ENCODE data around the gene MARCHF5.
A peak's percentile ranks its signal among the peaks of the same experiment; 100 is the strongest.
"Not testable (repeated sequence)": the region's sequence is repeated elsewhere in the genome, so short reads cannot be mapped to it uniquely, and the experiment has no call there.

Gene MARCHF5

GRCh38 chr10:92305133-92306072 lies 14.4 kb downstream of the MARCHF5 start:
- Histone ChIP-seq H3K27me3 (ENCODE audit: control insufficient read depth, insufficient read depth, low read length) (no peaks in the 10 kb centered on the region), H3K27ac (ENCODE audit: low read depth, low read length) (0 out of 2 replicates have a peak overlapping the region, but pooled peaks have one; percentile 19), H3K4me3 (ENCODE audit: low read depth, low read length) (no peak overlapping the region), H3K9ac (ENCODE audit: low read length) (no peak overlapping the region), H3K36me3 (ENCODE audit: control insufficient read depth, insufficient read depth, low read length) (peaks cover 5% of the 10 kb centered on the region; the same call in 1 of the 2 replicates), H3K4me1 (ENCODE audit: control insufficient read depth, insufficient read depth, low read length) (peaks cover 41% of the 10 kb centered on the region), H3K9me3 (ENCODE audit: control insufficient read depth, insufficient read depth, low read depth, low read length) (no peaks in the 10 kb centered on the region)

GRCh38 chr10:92309272-92309671 lies 18.3 kb downstream of the MARCHF5 start:
- Histone ChIP-seq H3K27ac (ENCODE audit: low read depth, low read length) (no peak overlapping the region), H3K4me1 (ENCODE audit: control insufficient read depth, insufficient read depth, low read length) (peaks cover 23% of the 10 kb centered on the region), H3K4me3 (ENCODE audit: low read depth, low read length) (no peak overlapping the region), H3K36me3 (ENCODE audit: control insufficient read depth, insufficient read depth, low read length) (peaks cover 24% of the 10 kb centered on the region), H3K9ac (ENCODE audit: low read length) (no peak overlapping the region), H3K9me3 (ENCODE audit: control insufficient read depth, insufficient read depth, low read depth, low read length) (no peaks in the 10 kb centered on the region), H3K27me3 (ENCODE audit: control insufficient read depth, insufficient read depth, low read length) (no peaks in the 10 kb centered on the region)

- H3K27me3 ChIP-seq (ENCODE audit: control insufficient read depth, insufficient read depth, low read length), result no peaks in the 10 kb centered on the region
- no peaks in the 10 kb centered on the region for H3K4me1 ChIP-seq (ENCODE audit: control insufficient read depth, insufficient read depth, low read length)
- H3K4me3 ChIP-seq (ENCODE audit: low read depth, low read length), result no peak overlapping the region
- H3K36me3 ChIP-seq (ENCODE audit: control insufficient read depth, insufficient read depth, low read length), result peaks cover 34% of the 10 kb centered on the region
- H3K9me3 ChIP-seq (ENCODE audit: control insufficient read depth, insufficient read depth, low read depth, low read length), result no peaks in the 10 kb centered on the region
- H3K27ac ChIP-seq (ENCODE audit: low read depth, low read length), result no peak overlapping the region
- no peak overlapping the region for H3K9ac ChIP-seq (ENCODE audit: low read length)
Observed at GRCh38 chr10:92313750-92314149, 22.8 kb downstream of the MARCHF5 start.

GRCh38 chr10:92316610-92317009 lies 25.6 kb downstream of the MARCHF5 start:
- Histone ChIP-seq H3K27ac (ENCODE audit: low read depth, low read length) (no peak overlapping the region), H3K36me3 (ENCODE audit: control insufficient read depth, insufficient read depth, low read length) (peaks cover 33% of the 10 kb centered on the region), H3K9me3 (ENCODE audit: control insufficient read depth, insufficient read depth, low read depth, low read length) (no peaks in the 10 kb centered on the region), H3K4me1 (ENCODE audit: control insufficient read depth, insufficient read depth, low read length) (no peaks in the 10 kb centered on the region), H3K4me3 (ENCODE audit: low read depth, low read length) (no peak overlapping the region), H3K9ac (ENCODE audit: low read length) (no peak overlapping the region), H3K27me3 (ENCODE audit: control insufficient read depth, insufficient read depth, low read length) (no peaks in the 10 kb centered on the region)

GRCh38 chr10:92323079-92323478 lies 32.1 kb downstream of the MARCHF5 start:
- H3K4me3 ChIP-seq (ENCODE audit: low read depth, low read length), result no peak overlapping the region

GRCh38 chr10:92327445-92328433 lies 36.8 kb downstream of the MARCHF5 start:
- Histone ChIP-seq H3K27ac (ENCODE audit: low read depth, low read length) (peak overlapping the region; percentile 15; the same call in 1 of the 2 replicates), H3K9ac (ENCODE audit: low read length) (no peak overlapping the region), H3K9me3 (ENCODE audit: control insufficient read depth, insufficient read depth, low read depth, low read length) (no peaks in the 10 kb centered on the region), H3K36me3 (ENCODE audit: control insufficient read depth, insufficient read depth, low read length) (no peaks in the 10 kb centered on the region), H3K27me3 (ENCODE audit: control insufficient read depth, insufficient read depth, low read length) (no peaks in the 10 kb centered on the region), H3K4me1 (ENCODE audit: control insufficient read depth, insufficient read depth, low read length) (peaks cover 20% of the 10 kb centered on the region), H3K4me3 (ENCODE audit: low read depth, low read length) (no peak overlapping the region)

More at GRCh38 chr10:92323079-92323478, 32.1 kb downstream of the MARCHF5 start:
- no peaks in the 10 kb centered on the region for H3K4me1 ChIP-seq (ENCODE audit: control insufficient read depth, insufficient read depth, low read length)
- H3K9me3 ChIP-seq (ENCODE audit: control insufficient read depth, insufficient read depth, low read depth, low read length), result no peaks in the 10 kb centered on the region
- no peak overlapping the region for H3K9ac ChIP-seq (ENCODE audit: low read length)
- peaks cover 8% of the 10 kb centered on the region for H3K36me3 ChIP-seq (ENCODE audit: control insufficient read depth, insufficient read depth, low read length)
- no peaks in the 10 kb centered on the region for H3K27me3 ChIP-seq (ENCODE audit: control insufficient read depth, insufficient read depth, low read length)
- H3K27ac ChIP-seq (ENCODE audit: low read depth, low read length), result no peak overlapping the region

- H3K9ac ChIP-seq (ENCODE audit: low read length), result no peak overlapping the region
- H3K27ac ChIP-seq (ENCODE audit: low read depth, low read length), result peak overlapping the region; percentile 40; the same call in 1 of the 2 replicates
Observed at GRCh38 chr10:92328993-92329392, 38.0 kb downstream of the MARCHF5 start.

GRCh38 chr10:92329927-92330326 lies 39.0 kb downstream of the MARCHF5 start:
- H3K36me3 ChIP-seq (ENCODE audit: control insufficient read depth, insufficient read depth, low read length); H3K27me3 ChIP-seq (ENCODE audit: control insufficient read depth, insufficient read depth, low read length); H3K9me3 ChIP-seq (ENCODE audit: control insufficient read depth, insufficient read depth, low read depth, low read length); H3K9ac ChIP-seq (ENCODE audit: low read length); H3K27ac ChIP-seq (ENCODE audit: low read depth, low read length); H3K4me3 ChIP-seq (ENCODE audit: low read depth, low read length): not testable (repeated sequence)
- H3K4me1 ChIP-seq (ENCODE audit: control insufficient read depth, insufficient read depth, low read length), result peaks cover 20% of the 10 kb centered on the region

More at GRCh38 chr10:92328993-92329392, 38.0 kb downstream of the MARCHF5 start:
- no peak overlapping the region for H3K4me3 ChIP-seq (ENCODE audit: low read depth, low read length)
- no peaks in the 10 kb centered on the region for H3K9me3 ChIP-seq (ENCODE audit: control insufficient read depth, insufficient read depth, low read depth, low read length)
- peaks cover 20% of the 10 kb centered on the region for H3K4me1 ChIP-seq (ENCODE audit: control insufficient read depth, insufficient read depth, low read length)
- no peaks in the 10 kb centered on the region for H3K27me3 ChIP-seq (ENCODE audit: control insufficient read depth, insufficient read depth, low read length)
- H3K36me3 ChIP-seq (ENCODE audit: control insufficient read depth, insufficient read depth, low read length), result no peaks in the 10 kb centered on the region

- no peak overlapping the region for H3K27ac ChIP-seq (ENCODE audit: low read depth, low read length)
- peaks cover 52% of the 10 kb centered on the region for H3K36me3 ChIP-seq (ENCODE audit: control insufficient read depth, insufficient read depth, low read length)
Observed at GRCh38 chr10:92342796-92343195, 51.8 kb downstream of the MARCHF5 start.

GRCh38 chr10:92345575-92345974 lies 54.6 kb downstream of the MARCHF5 start:
- Histone ChIP-seq H3K4me1 (ENCODE audit: control insufficient read depth, insufficient read depth, low read length) (peaks cover 13% of the 10 kb centered on the region; the same call in 1 of the 2 replicates), H3K36me3 (ENCODE audit: control insufficient read depth, insufficient read depth, low read length) (peaks cover 62% of the 10 kb centered on the region)
- H3K9ac ChIP-seq (ENCODE audit: low read length); H3K27ac ChIP-seq (ENCODE audit: low read depth, low read length); H3K27me3 ChIP-seq (ENCODE audit: control insufficient read depth, insufficient read depth, low read length); H3K9me3 ChIP-seq (ENCODE audit: control insufficient read depth, insufficient read depth, low read depth, low read length); H3K4me3 ChIP-seq (ENCODE audit: low read depth, low read length): not testable (repeated sequence)

More at GRCh38 chr10:92342796-92343195, 51.8 kb downstream of the MARCHF5 start:
- H3K4me3 ChIP-seq (ENCODE audit: low read depth, low read length), result no peak overlapping the region
- H3K4me1 ChIP-seq (ENCODE audit: control insufficient read depth, insufficient read depth, low read length), result no peaks in the 10 kb centered on the region
- H3K27me3 ChIP-seq (ENCODE audit: control insufficient read depth, insufficient read depth, low read length), result no peaks in the 10 kb centered on the region
- H3K9me3 ChIP-seq (ENCODE audit: control insufficient read depth, insufficient read depth, low read depth, low read length), result no peaks in the 10 kb centered on the region
- no peak overlapping the region for H3K9ac ChIP-seq (ENCODE audit: low read length)
